NCI-H2107 treated with DMSO at 0.1 percent for 48 hours (cell line): ENCODE data around the gene C1QTNF12.
"Not testable (repeated sequence)": the region's sequence is repeated elsewhere in the genome, so short reads cannot be mapped to it uniquely, and the experiment has no call there.

ENCODE experiments used
- DNase-seq: peaks from one replicate; lab custom pipeline; 2025; ENCODE audit not compliant: unreplicated experiment; lab: John Stamatoyannopoulos, UW

C1QTNF12 gene

DNA sequence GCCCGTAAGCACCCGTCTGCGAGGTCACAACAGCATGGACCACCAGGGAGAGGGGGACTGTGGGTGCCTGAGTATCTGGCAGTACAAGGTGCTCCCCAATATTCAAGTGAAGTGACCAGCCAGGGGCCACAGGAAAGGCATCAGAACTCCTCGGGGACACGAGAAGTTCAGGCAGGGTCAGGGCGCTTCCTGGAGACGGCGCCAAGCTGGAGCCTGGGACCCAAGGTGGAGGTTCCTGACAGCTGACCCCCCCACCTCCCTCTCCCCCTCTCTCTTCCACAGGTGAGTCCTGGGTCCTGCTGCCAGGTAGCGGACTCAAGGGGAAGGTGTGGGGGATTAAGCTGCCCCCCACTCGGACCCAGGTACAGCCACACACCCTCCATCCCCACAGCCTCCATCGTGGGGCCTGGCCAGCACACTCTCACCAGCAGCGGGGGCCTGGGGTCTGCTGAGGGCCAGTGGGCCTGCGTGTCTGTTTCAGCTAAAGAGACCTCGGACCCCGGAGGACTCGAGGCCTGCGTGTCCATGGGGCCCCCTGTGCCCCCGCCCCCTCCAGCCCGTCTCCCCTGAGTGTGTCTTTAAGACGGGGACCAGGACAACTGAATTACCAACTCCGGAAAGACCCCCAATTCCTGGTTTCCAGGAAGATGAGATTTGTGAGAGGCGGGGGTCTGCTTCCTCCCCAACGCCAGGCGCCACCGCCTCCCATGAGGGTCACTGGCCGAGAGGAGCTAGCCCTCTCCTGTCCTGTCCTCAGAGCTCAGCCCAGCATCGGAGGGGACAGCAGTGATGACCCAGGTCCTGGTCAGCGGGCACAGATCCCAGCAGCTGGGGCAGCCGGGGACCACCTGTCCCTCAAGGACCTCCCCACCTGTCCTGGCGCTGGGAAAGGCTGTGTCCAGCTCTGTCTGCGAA, 46.3 kb downstream of the C1QTNF12 start:
- no peak for DNase-seq

DNA sequence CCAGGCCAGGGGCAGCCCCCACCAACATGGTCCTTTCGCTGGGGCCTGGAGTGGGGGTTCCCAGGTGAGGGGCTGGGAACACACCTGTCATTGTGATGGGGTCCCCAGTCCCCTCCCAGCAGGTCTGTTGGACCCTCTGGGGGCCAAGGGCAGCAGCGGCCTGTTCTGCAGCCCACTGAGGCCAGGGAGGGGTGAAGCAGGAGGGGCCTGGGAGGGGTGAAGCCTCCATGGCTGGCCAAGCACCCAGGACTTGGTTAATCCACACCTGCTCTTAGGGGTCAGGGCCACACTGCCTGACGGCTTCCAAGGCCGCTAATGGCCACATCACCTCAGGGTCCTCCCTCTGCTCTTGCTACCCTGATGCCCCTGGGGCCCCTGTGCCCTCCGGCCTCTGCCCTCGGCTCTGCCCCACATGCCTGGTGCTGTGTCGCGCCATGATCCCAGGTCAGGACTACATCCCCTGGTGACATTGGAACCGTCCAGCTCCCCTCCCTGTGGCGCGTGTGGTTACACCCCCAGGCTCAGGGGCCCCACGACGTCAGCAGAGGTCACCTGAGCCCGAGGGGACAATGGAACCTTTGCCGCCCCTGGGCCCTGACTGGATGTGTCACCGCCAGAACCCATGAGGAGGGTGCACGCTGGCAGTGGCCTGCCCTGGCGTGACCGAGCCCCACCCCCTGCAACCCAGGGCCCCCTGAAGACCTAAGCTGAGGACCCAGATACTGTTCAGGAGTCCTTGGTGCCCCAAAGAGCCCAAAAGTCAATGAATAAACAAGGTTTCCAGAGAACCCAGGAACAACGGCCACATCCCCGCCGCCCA, 47.2 kb downstream of the C1QTNF12 start:
- DNase-seq: no peak

DNA sequence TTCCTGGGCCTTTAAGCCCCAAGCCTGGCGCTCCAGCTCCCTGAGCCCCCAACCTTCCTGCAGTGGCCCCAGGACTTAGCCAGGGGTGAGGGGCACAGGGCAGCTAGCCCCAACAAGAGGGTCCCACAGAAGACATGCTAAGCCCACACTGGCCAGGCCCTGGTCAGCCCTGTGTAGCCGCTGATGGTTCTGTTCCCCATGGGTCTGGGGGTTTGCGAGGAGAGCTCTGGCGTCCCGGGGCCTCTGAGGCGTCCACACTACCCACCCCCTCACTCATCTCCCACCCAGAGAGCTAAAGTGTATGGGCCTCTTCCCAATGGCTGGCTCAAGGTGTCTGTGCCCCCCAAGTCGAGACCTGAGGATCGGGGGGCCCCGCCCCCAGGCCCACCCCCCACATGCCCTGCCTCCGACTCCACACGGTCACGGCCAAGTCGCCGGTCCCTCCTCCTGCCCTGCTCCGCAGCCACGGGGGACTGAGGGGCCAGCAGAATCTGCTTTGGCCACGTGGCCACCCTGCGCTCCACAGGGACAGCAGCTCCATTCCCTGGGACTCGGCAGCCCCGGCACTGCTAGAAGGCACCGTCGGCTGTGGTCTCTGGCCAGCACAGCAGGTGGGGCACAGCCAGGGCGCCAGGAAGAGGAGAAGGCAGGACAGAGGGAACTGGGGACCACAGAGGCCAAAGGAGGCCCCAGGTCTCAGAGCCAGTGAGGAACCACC, 47.9 kb downstream of the C1QTNF12 start:
- DNase-seq: no peak

DNA sequence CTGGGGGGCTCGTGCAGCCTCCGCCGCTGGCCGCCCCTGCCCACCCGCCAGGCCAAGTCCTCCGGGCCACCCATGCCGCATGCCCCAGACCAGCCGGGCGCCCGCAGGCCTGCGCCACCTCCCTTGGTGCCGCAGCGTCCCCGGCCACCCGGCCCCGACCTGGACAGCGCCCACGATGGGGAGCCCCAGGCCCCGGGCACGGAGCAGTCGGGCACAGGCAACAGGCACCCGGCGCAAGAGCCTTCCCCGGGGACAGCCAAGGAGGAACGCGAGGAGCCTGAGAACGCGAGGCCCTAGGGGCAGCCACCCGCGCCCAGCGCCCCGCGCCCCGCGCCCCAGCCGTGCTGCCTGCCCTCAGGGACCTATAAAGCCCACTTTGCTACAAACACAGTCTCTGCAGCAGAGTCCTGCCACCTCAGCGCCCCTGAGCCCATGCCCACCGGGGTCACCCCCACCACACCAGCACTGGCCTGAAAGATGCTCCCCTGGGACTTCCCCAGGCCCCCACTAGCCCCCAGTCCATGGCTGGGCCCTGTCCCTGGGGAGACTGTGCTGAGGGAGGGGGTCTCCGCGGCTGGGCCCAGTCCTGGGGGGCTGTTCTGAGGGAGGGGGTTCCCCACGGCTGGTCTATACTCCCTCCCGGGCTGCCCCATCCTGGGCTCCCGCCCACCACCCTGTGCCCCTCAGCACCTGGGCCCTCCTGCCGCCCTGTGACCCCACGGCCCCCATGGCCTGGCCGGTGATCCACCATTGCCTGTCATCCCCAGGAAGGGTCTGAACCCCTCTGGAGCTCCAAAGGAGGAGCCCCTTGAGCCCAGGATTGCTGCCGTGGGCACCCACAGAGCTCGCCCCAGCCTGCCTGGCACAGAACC, 48.7 kb downstream of the C1QTNF12 start:
- DNase-seq: no peak

DNA sequence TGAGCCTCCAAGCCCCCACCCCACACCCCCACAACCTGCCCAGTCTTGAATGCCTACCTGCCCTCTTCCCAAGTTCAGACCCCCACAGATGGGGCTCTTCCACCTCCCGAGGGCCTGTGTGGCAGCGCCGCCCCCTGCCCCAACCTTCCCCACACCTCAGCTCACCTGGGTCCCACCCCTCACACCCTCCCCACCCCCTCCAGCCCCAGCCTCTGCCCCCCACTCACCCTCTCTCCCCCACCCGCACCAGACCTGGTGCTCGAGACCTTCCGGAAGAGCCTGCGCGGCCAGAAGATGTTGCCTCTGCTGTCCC, 49.4 kb downstream of the C1QTNF12 start:
- no peak for DNase-seq

DNA sequence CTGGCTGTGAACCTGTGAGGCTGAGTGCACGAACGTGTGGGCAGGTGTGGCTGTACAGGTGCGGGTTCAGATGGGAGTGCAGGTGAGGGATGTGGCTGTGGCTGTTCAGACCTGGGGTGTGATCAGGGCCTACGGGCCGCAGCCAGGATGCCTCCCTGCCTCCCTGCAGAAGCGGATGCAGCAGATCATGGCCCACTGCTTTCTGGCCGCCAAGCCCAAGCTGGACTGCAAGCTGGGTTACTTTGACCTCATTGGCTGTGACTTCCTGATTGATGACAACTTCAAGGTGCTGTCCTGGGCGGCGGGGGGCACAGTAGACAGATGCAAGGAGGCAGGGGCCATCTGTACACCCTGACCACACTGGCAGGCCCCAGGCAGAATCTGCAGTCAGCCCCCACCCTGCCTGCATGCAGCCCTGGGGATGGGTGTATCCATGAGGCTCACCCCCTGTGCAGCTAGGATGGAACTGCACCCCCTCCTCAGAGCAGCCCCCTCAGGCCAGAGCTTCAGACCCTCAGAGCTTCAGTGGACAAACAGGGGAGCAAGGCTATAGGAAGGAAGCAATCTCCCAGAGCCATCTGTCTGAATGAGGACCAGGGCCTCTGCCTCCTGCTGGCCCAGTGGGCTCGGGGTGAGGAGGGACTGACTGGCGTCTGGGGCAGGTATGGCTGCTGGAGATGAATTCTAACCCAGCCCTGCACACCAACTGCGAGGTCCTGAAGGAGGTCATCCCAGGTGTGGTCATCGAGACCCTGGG, 49.9 kb downstream of the C1QTNF12 start:
- no peak for DNase-seq

DNA sequence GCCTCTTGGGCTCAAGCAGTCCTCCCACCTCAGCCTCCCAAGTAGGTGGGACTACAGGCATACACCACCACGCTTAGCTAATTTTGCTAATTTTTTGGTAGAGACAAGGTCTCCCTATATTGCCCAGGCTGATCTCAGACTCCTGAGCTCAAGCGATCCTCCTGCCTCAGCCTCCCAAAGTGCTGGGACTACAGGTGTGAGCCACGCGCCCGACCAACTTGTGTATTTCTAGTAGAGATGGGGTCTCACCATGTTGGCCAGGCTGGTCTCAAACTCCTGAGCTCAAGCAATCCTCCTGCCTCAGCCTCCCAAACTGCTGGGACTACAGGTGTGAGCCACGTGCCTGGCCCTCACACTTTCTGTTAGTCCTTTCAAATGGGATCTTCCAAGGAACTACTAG, 50.8 kb downstream of the C1QTNF12 start:
- DNase-seq: not testable (repeated sequence)

DNA sequence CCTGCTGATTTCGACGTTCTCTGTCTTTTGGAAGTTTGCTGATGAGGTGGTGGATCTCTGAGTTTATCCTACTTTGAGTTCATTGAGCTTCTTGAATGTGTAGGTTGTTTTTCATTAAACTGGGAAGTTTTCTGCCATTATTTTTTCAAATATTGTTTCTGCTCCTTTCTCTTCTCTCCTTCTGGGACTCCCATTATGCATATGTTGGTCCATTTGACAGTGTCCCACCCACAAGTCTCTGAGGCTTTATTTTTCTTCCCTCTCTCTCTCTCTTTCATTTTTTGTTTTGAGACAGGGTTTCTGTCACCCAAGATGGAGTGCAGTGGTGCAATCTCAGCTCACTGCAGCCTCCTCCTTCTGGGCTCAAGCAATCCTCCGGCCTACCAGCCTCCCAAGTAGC, 51.8 kb downstream of the C1QTNF12 start:
- DNase-seq: no peak
